DOHH2 (cell line): Measurements from ENCODE around the gene MGMT.

Experiments
- EZH2phosphoT487 ChIP-seq: fragments of 200-600 bp; sonication (generic); IDR thresholded peaks from 2 replicates; pipeline ENCODE4 v1.6.1; 2017; ENCODE audit warnings: borderline replicate concordance, mild to moderate bottlenecking, antibody characterized with exemption, low read length, moderate library complexity, mixed read lengths
- TF ChIP-seq, protein P1 (sequence below): fragments of 200-600 bp; sonication (generic); IDR thresholded peaks from one replicate; pipeline ENCODE4 v1.5.1; 2014; ENCODE audit warnings: antibody characterized with exemption, mild to moderate bottlenecking, low read depth, low read length; ENCODE audit not compliant: poor library complexity, severe bottlenecking

DNA sequence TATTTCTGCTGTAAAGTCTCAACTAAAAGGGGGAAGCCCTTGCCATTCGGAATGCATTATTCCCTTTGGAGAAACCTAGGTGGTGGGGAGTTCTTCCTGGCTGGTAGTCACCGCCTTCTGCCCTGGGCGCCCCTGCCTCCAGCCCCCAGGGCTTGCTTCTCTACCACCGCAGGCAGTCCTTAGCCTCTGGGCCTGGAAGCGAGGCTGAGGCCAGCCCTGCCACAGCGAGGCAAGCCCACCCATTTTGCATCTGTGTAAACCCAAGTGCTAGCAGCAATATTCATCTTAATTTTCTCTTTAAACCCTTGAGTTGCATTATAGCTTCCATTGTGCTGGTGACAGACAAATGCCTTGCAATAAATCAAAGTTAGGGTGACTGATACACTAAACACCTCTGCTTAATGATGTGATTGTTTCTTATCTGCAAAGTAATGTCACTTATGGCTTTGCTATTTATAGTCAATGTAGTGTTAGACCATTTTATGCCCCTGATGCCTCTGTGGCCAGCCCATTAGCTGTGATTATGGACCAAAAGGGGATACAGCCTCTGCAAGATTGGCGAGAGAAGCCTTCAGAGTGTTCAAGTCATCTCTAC, 26.2 kb upstream of the MGMT start:
- TF ChIP-seq, protein P1, sequence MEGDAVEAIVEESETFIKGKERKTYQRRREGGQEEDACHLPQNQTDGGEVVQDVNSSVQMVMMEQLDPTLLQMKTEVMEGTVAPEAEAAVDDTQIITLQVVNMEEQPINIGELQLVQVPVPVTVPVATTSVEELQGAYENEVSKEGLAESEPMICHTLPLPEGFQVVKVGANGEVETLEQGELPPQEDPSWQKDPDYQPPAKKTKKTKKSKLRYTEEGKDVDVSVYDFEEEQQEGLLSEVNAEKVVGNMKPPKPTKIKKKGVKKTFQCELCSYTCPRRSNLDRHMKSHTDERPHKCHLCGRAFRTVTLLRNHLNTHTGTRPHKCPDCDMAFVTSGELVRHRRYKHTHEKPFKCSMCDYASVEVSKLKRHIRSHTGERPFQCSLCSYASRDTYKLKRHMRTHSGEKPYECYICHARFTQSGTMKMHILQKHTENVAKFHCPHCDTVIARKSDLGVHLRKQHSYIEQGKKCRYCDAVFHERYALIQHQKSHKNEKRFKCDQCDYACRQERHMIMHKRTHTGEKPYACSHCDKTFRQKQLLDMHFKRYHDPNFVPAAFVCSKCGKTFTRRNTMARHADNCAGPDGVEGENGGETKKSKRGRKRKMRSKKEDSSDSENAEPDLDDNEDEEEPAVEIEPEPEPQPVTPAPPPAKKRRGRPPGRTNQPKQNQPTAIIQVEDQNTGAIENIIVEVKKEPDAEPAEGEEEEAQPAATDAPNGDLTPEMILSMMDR, result no peak
- no peak for TF ChIP-seq EZH2phosphoT487
